ENCODE data around the gene LRRC38.

DNA sequence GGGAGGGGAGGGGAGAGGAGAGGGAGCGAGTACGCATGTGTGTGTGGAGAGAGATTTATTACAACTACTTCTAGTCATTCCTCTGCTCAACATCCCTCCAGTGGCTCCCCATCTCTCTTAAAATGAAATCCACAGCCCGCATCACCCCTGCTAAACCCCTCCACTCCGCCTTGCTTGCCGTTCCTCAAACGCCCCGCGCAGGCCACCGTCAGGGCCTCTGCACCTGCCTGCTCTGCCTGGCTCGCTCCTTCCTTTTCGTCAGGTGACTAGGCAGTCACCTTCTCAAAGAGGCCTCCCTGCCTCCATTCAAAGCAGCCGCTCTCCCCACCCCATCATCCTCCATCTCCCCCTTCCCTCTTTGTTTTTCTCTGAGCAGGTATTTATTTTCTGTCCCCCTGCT is 29.9 kb downstream of the LRRC38 start:
- TF ChIP-seq, protein P1, sequence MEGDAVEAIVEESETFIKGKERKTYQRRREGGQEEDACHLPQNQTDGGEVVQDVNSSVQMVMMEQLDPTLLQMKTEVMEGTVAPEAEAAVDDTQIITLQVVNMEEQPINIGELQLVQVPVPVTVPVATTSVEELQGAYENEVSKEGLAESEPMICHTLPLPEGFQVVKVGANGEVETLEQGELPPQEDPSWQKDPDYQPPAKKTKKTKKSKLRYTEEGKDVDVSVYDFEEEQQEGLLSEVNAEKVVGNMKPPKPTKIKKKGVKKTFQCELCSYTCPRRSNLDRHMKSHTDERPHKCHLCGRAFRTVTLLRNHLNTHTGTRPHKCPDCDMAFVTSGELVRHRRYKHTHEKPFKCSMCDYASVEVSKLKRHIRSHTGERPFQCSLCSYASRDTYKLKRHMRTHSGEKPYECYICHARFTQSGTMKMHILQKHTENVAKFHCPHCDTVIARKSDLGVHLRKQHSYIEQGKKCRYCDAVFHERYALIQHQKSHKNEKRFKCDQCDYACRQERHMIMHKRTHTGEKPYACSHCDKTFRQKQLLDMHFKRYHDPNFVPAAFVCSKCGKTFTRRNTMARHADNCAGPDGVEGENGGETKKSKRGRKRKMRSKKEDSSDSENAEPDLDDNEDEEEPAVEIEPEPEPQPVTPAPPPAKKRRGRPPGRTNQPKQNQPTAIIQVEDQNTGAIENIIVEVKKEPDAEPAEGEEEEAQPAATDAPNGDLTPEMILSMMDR (IDR thresholded peaks at IDR 0.05) = no peak
- TF ChIP-seq EZH2 (IDR thresholded peaks at IDR 0.05; ENCODE audit: borderline replicate concordance, insufficient read depth, low read depth, low read length, poor library complexity, severe bottlenecking) = no peak

Measured in B cell (primary cell).